HepG2 (cell line): Measurements from ENCODE around the gene CBX7. TPM values are rescaled to one million over a fixed set of nuclear protein-coding genes. Genes with fewer than 3 reads are reported as not detected.

Experiments used
- ATAC-seq: fragments of 200-7000 bp; cut with Tn5 transposase; 3 replicates; pipeline ENCODE4 v1.9.1; 2020; ENCODE audit warnings: mild to moderate bottlenecking, moderate library complexity
- BruUV-seq: library from RNA; stranded (reverse); fragments of 400-500 nt; replicated peaks from 2 replicates; lab custom pipeline; 2021; lab: Mats Ljungman, UMichigan
- CTCF ChIA-PET: fragments of 300-600 bp; formaldehyde crosslinking; extraction: SDS; loops from one replicate; lab custom pipeline; 2021; ENCODE audit warnings: low total read pairs, inconsistent platforms, low intra/inter-chr PET ratio; lab: Yijun Ruan, JAX
- POLR2A ChIA-PET: fragments of 350-600 bp; sonication (Branson Sonifier 250); formaldehyde crosslinking; loops from one replicate; lab custom pipeline; 2020; ENCODE audit warnings: antibody characterized with exemption, inconsistent platforms; lab: Yijun Ruan, JAX
- DNase-seq: peaks from one replicate; pipeline ENCODE4 v3.0.0-alpha.2; 2015; ENCODE audit warnings: low spot score
- FAIRE-seq: peaks from 3 replicates; lab custom pipeline; 2011; peaks lifted over from hg19 to GRCh38; lab: Jason Lieb, UNC
- H2AFZ ChIP-seq: one replicate; pipeline ENCODE4 v1.6.1; 2011; ENCODE audit warnings: low read length, inconsistent platforms
- H3K27ac ChIP-seq: fragments of 300-600 bp; 3 replicates; pipeline ENCODE4 v1.8.0; 2011; ENCODE audit warnings: mixed run types, mild to moderate bottlenecking, mixed read lengths, low read length, inconsistent platforms; ENCODE audit not compliant: insufficient read depth; ENCODE audit errors: extremely low read length
- H3K27me3 ChIP-seq, 2 experiments: fragments of 200-600 bp in 1 of 2; 2 replicates in 1 of 2; 3 replicates in 1 of 2; pipeline versions ENCODE4 v1.6.0 to v1.8.0; 2011; ENCODE audit warnings: low read length in 2 of 2, mild to moderate bottlenecking in 2 of 2, moderate library complexity in 2 of 2, inconsistent platforms in 1 of 2; ENCODE audit not compliant: insufficient read depth in 2 of 2, control insufficient read depth in 1 of 2
- H3K36me3 ChIP-seq, 2 experiments: fragments of 200-600 bp in 1 of 2; replicated peaks in 1 of 2; 2 replicates in 1 of 2; 3 replicates in 1 of 2; pipeline versions ENCODE4 v1.5.1 to v1.8.0; 2011; ENCODE audit warnings: low read length in 2 of 2, inconsistent platforms in 1 of 2; ENCODE audit not compliant: insufficient read depth in 2 of 2, control insufficient read depth in 1 of 2
- H3K4me1 ChIP-seq: 2 replicates; pipeline ENCODE4 v1.5.1; 2012; ENCODE audit warnings: low read length, inconsistent platforms; ENCODE audit not compliant: insufficient read depth
- H3K4me2 ChIP-seq: 2 replicates; pipeline ENCODE4 v1.6.0; 2011; ENCODE audit warnings: low read depth, low read length, inconsistent platforms
- H3K4me3 ChIP-seq, 3 experiments: fragments of 200-600 bp in 1 of 3; sonication (generic), shearing (Covaris generic) in 1 of 3; replicated peaks in 1 of 3; 2 replicates each; pipeline ENCODE4 v1.5.1; 2011 to 2016; ENCODE audit warnings: low read length in 3 of 3, inconsistent platforms in 2 of 3, low read depth in 2 of 3, mild to moderate bottlenecking in 2 of 3, control low read depth in 1 of 3, mixed read lengths in 1 of 3; ENCODE audit not compliant: insufficient read depth in 1 of 3
- H3K79me2 ChIP-seq: one replicate; pipeline ENCODE4 v1.6.1; 2011; ENCODE audit warnings: low read length, inconsistent platforms; ENCODE audit not compliant: insufficient read depth
- H3K9ac ChIP-seq: 2 replicates; pipeline ENCODE4 v1.6.0; 2011; ENCODE audit warnings: mild to moderate bottlenecking, low read depth, low read length, inconsistent platforms; ENCODE audit not compliant: insufficient read depth
- H3K9me3 ChIP-seq: 2 replicates; pipeline ENCODE4 v1.5.1; 2012; ENCODE audit warnings: mild to moderate bottlenecking, low read length
- H4K20me1 ChIP-seq: 2 replicates; pipeline ENCODE4 v1.6.0; 2011; ENCODE audit warnings: inconsistent platforms, mild to moderate bottlenecking, low read length, moderate library complexity; ENCODE audit not compliant: insufficient read depth
- ATF7 ChIP-seq, 2 experiments: fragments of 450-650 bp in 1 of 2; sonication (generic) in 1 of 2; formaldehyde crosslinking in 1 of 2; IDR thresholded peaks; 2 replicates each; pipeline versions ENCODE4 v1.4.0 to v1.6.1; 2016 to 2020; ENCODE audit warnings: antibody characterized with exemption in 1 of 2, mild to moderate bottlenecking in 1 of 2, missing genetic modification reagents in 1 of 2
- EEA1 ChIP-seq: sonication (generic); formaldehyde crosslinking; IDR thresholded peaks from 2 replicates; pipeline ENCODE4 v1.5.1; 2020; ENCODE audit warnings: mild to moderate bottlenecking, missing genetic modification reagents, borderline replicate concordance
- ETV6 ChIP-seq: sonication (generic); formaldehyde crosslinking; conservative IDR thresholded peaks from 2 replicates; pipeline ENCODE4 v1.4.0; 2020; ENCODE audit warnings: missing genetic modification reagents
- HNRNPUL1 ChIP-seq: fragments of 200-400 bp; formaldehyde crosslinking; IDR thresholded peaks from 2 replicates; pipeline ENCODE4 v1.6.1; 2017; ENCODE audit warnings: low read depth, mild to moderate bottlenecking, low read length, moderate library complexity
- IKZF4 ChIP-seq: sonication (generic); formaldehyde crosslinking; IDR thresholded peaks from 2 replicates; pipeline ENCODE4 v1.5.1; 2020; ENCODE audit warnings: borderline replicate concordance, mild to moderate bottlenecking, low read depth, missing genetic modification reagents; ENCODE audit errors: not compliant biosample characterization
- IRX3 ChIP-seq: sonication (generic); formaldehyde crosslinking; IDR thresholded peaks from 2 replicates; pipeline ENCODE4 v1.8.1; 2023; ENCODE audit warnings: mild to moderate bottlenecking, low read depth, missing genetic modification reagents, borderline replicate concordance
- MXI1 ChIP-seq: IDR thresholded peaks from 3 replicates; pipeline ENCODE4 v1.6.1; 2012; ENCODE audit warnings: low read depth, low read length, inconsistent platforms, borderline replicate concordance
- PCBP1 ChIP-seq: fragments of 200-400 bp; formaldehyde crosslinking; IDR thresholded peaks from 2 replicates; pipeline ENCODE4 v1.6.1; 2017; ENCODE audit warnings: mild to moderate bottlenecking, low read depth, low read length, borderline replicate concordance
- RBFOX2 ChIP-seq: fragments of 200-400 bp; formaldehyde crosslinking; IDR thresholded peaks from 2 replicates; pipeline ENCODE4 v1.6.1; 2017; ENCODE audit warnings: low read depth, mild to moderate bottlenecking, low read length
- SRY ChIP-seq: sonication (generic); formaldehyde crosslinking; IDR thresholded peaks from 2 replicates; pipeline ENCODE4 v1.8.0; 2022; ENCODE audit warnings: mild to moderate bottlenecking, missing genetic modification reagents
- THAP11 ChIP-seq: IDR thresholded peaks from 2 replicates; pipeline ENCODE4 v1.6.1; 2016; ENCODE audit warnings: missing biosample characterization, missing genetic modification reagents
- ZNF230 ChIP-seq: sonication (generic); formaldehyde crosslinking; IDR thresholded peaks from 2 replicates; pipeline ENCODE4 v1.4.0; 2020; ENCODE audit warnings: mild to moderate bottlenecking, missing genetic modification reagents
- ZNF235 ChIP-seq: sonication (generic); formaldehyde crosslinking; IDR thresholded peaks from 2 replicates; pipeline ENCODE4 v1.8.1; 2023; ENCODE audit warnings: mild to moderate bottlenecking, missing genetic modification reagents, borderline replicate concordance
- ZSCAN9 ChIP-seq: IDR thresholded peaks from 2 replicates; pipeline ENCODE4 v1.6.1; 2016; ENCODE audit warnings: borderline replicate concordance
- WGBS: methylation state at CpG from one replicate; pipeline ENCODE4 v1.1.6; 2017; ENCODE audit warnings: low lambda C conversion rate; 5-methylcytosine and 5-hydroxymethylcytosine counted together
- in situ Hi-C: cut with HindIII; loops from 2 replicates; pipeline ENCODE4 v1.10.0; 2017; ENCODE audit warnings: low pct_unique_long_range_greater_than_20kb; ENCODE audit not compliant: extremely low pct_ligation_motif_present
- intact Hi-C: fragments of 100-400 bp; cut with micrococcal nuclease; formaldehyde crosslinking; loops from one replicate; pipeline ENCODE4 v1.10.0; 2022; ENCODE audit not compliant: unreplicated experiment
- polyA plus RNA-seq, 8 experiments: library from polyadenylated mRNA; depleted of rRNA in 3 of 8; stranded (reverse) in 7 of 8; unstranded in 1 of 8; fragments of >200 nt; fragmentation: Illumina TruSeq in 4 of 8; extraction: Trizol in 4 of 8; gene quantifications; 2 replicates each; pipeline versions ENCODE4 v1.2.1 to v1.2.3, GENCODE V29; 2011 to 2016; ENCODE audit warnings: low read depth in 4 of 8, missing spikeins in 1 of 8, mixed read lengths in 1 of 8; ENCODE audit not compliant: insufficient read depth in 1 of 8
- total RNA-seq, 5 experiments: library from RNA; depleted of rRNA; stranded (reverse); fragments of >200 nt; fragmentation: Illumina TruSeq; extraction: Trizol; gene quantifications; 2 replicates each; pipeline ENCODE4 v1.2.3, GENCODE V29; 2016; ENCODE audit warnings: low read depth in 1 of 5
- TF ChIP-seq, protein P1 (sequence below): IDR thresholded peaks from 2 replicates; pipeline ENCODE4 v1.6.1; 2016; ENCODE audit warnings: missing genetic modification reagents, missing compliant biosample characterization
- TF ChIP-seq, protein P2 (sequence below): IDR thresholded peaks from 2 replicates; pipeline ENCODE4 v1.6.1; 2016; ENCODE audit warnings: mild to moderate bottlenecking
- TF ChIP-seq, protein P3 (sequence below): sonication (generic); formaldehyde crosslinking; IDR thresholded peaks from 2 replicates; pipeline ENCODE4 v1.5.1; 2020; ENCODE audit warnings: mild to moderate bottlenecking, missing genetic modification reagents

Gene CBX7
- total and polyA plus RNA-seq, 2 of the 13 experiments (the other 11 are each of a cell fraction or from before 2014, with no cell fraction given), result 0.35 to 4.9 TPM

DNA sequence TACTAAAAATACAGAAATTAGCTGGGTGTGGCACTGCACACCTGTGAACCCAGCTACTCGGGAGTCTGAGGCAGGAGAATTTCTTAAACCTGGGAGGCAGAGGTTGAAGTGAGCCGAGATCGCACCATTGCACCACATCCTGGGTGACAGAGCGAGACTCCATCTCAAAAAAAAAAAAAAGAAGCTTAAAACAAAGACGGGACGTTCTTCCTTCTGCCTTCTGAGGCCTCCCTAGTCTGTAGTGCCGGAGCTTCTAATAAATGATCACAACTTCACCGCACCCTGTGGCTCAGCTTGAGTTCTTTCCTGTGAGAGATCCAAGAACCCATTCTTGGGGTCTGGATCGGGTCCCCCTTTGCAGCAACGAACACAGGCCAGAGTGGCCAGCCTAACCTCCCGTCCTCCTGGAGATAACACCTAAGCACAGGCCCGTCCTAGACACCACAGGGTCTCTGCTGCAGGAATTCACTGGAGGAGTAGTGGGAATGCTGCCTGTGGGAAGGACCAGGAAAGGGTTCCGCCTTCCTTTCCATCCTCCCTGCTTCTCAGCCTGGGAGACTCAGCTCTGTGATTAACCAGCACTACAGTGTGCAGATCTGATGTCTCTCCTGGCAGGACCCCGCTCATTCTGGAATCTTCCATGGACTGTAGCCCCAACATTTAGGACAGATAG is 57.6 kb downstream of the CBX7 start:
- H3K4me2 ChIP-seq, result no peak overlapping the region
- ChIA-PET CTCF (no interaction called here), POLR2A (no interaction called here)
- intact Hi-C loops, result no loop called here
- no peaks in the 10 kb centered on the region for H3K79me2 ChIP-seq
- no peaks in the 10 kb centered on the region for H4K20me1 ChIP-seq
- H3K9me3 ChIP-seq, result no peaks in the 10 kb centered on the region
- no peaks in the 10 kb centered on the region for H3K36me3 ChIP-seq
- WGBS, result 71% methylated on average over 13 of the region's 14 CpGs
- ATAC-seq (no peak), DNase-seq (no peak), FAIRE-seq (no peak)
- in situ Hi-C loops, result no loop called here
- H2AFZ ChIP-seq, result no peak overlapping the region
- H3K9ac ChIP-seq, result no peak overlapping the region
- H3K27me3 ChIP-seq, result peaks cover 12 to 39% of the 10 kb centered on the region in 2 experiments; a peak in 4 of 5 replicates
- no peak overlapping the region for H3K27ac ChIP-seq
- BruUV-seq, result no TSS peak
- H3K4me1 ChIP-seq, result peaks cover 20% of the 10 kb centered on the region
- H3K4me3 ChIP-seq, result no peak overlapping the region
- TF ChIP-seq ATF7 (IDR thresholded peaks at IDR 0.05) (no peak), ATF7 (CRISPR knock-in tag; IDR thresholded peaks at IDR 0.05) (no peak), MXI1 (no peak), EEA1 (CRISPR knock-in tag) (no peak), IRX3 (no peak), ETV6 (CRISPR knock-in tag) (no peak), IKZF4 (CRISPR knock-in tag) (no peak), ZNF230 (CRISPR knock-in tag) (no peak), HNRNPUL1 (no peak), ZSCAN9 (CRISPR knock-in tag) (no peak), THAP11 (CRISPR knock-in tag) (no peak), ZNF235 (CRISPR knock-in tag) (no peak), PCBP1 (no peak), RBFOX2 (no peak), SRY (CRISPR knock-in tag) (no peak)
- TF ChIP-seq, protein P1, sequence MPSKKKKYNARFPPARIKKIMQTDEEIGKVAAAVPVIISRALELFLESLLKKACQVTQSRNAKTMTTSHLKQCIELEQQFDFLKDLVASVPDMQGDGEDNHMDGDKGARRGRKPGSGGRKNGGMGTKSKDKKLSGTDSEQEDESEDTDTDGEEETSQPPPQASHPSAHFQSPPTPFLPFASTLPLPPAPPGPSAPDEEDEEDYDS (CRISPR knock-in tag), result no peak
- TF ChIP-seq, protein P2, sequence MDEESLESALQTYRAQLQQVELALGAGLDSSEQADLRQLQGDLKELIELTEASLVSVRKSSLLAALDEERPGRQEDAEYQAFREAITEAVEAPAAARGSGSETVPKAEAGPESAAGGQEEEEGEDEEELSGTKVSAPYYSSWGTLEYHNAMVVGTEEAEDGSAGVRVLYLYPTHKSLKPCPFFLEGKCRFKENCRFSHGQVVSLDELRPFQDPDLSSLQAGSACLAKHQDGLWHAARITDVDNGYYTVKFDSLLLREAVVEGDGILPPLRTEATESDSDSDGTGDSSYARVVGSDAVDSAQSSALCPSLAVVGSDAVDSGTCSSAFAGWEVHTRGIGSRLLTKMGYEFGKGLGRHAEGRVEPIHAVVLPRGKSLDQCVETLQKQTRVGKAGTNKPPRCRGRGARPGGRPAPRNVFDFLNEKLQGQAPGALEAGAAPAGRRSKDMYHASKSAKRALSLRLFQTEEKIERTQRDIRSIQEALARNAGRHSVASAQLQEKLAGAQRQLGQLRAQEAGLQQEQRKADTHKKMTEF (CRISPR knock-in tag), result no peak
- TF ChIP-seq, protein P3, sequence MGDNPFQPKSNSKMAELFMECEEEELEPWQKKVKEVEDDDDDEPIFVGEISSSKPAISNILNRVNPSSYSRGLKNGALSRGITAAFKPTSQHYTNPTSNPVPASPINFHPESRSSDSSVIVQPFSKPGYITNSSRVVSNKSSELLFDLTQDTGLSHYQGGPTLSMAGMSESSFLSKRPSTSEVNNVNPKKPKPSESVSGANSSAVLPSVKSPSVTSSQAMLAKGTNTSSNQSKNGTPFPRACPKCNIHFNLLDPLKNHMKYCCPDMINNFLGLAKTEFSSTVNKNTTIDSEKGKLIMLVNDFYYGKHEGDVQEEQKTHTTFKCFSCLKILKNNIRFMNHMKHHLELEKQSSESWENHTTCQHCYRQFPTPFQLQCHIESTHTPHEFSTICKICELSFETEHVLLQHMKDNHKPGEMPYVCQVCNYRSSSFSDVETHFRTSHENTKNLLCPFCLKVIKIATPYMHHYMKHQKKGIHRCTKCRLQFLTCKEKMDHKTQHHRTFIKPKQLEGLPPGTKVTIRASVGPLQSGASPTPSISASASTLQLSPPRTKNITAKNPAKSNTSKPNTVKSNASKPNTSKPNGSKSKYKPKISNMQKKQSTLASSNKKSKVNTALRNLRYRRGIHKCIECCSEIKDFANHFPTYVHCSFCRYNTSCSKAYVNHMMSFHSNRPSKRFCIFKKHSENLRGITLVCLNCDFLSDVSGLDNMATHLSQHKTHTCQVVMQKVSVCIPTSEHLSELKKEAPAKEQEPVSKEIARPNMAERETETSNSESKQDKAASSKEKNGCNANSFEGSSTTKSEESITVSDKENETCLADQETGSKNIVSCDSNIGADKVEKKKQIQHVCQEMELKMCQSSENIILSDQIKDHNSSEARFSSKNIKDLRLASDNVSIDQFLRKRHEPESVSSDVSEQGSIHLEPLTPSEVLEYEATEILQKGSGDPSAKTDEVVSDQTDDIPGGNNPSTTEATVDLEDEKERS, result no peak
